Hepatocyte (in vitro differentiated cells): ENCODE results near the gene HSPB8. TPM values are rescaled to one million over a fixed set of nuclear protein-coding genes. Genes with fewer than 3 reads are reported as not detected.

Source experiments
- DNase-seq: peaks from one replicate; pipeline ENCODE4 v3.0.0-alpha.2; 2016; ENCODE audit warnings: low spot score
- H2AFZ ChIP-seq: fragments of 200-600 bp; sonication (generic); 2 replicates; pipeline ENCODE4 v1.6.0; 2016; ENCODE audit warnings: antibody characterized with exemption, mild to moderate bottlenecking
- H3K27ac ChIP-seq: fragments of 200-600 bp; sonication (generic); 2 replicates; pipeline ENCODE4 v1.5.1; 2016; ENCODE audit warnings: mild to moderate bottlenecking
- H3K27me3 ChIP-seq: fragments of 200-600 bp; sonication (generic); 2 replicates; pipeline ENCODE4 v1.6.1; 2016
- H3K36me3 ChIP-seq: fragments of 200-600 bp; sonication (generic); replicated peaks from 2 replicates; pipeline ENCODE4 v1.5.1; 2016; ENCODE audit warnings: low read depth; ENCODE audit not compliant: insufficient read depth
- H3K4me1 ChIP-seq: fragments of 200-600 bp; sonication (generic); 2 replicates; pipeline ENCODE4 v1.5.1; 2016; ENCODE audit warnings: mild to moderate bottlenecking, moderate library complexity; ENCODE audit not compliant: insufficient read depth
- H3K4me2 ChIP-seq: fragments of 200-600 bp; sonication (generic); 2 replicates; pipeline ENCODE4 v1.6.0; 2016
- H3K4me3 ChIP-seq: fragments of 200-600 bp; sonication (generic); 2 replicates; pipeline ENCODE4 v1.5.1; 2016; ENCODE audit warnings: mild to moderate bottlenecking
- H3K79me2 ChIP-seq: fragments of 200-600 bp; sonication (generic); 2 replicates; pipeline ENCODE4 v1.6.0; 2017; ENCODE audit warnings: mild to moderate bottlenecking
- H3K9me2 ChIP-seq: fragments of 200-600 bp; sonication (generic); replicated peaks from 2 replicates; pipeline ENCODE4 v1.6.0; 2017; ENCODE audit warnings: mild to moderate bottlenecking; ENCODE audit not compliant: insufficient read depth
- H3K9me3 ChIP-seq: fragments of 200-600 bp; sonication (generic); 2 replicates; pipeline ENCODE4 v1.5.1; 2016; ENCODE audit warnings: low read depth, mild to moderate bottlenecking
- H4K20me1 ChIP-seq: fragments of 200-600 bp; sonication (generic); 2 replicates; pipeline ENCODE4 v1.6.0; 2016; ENCODE audit warnings: mild to moderate bottlenecking; ENCODE audit not compliant: insufficient read depth, poor library complexity, severe bottlenecking
- CTCF ChIP-seq: fragments of 200-600 bp; sonication (generic); IDR thresholded peaks from 2 replicates; pipeline ENCODE4 v1.5.1; 2016; ENCODE audit warnings: antibody characterized with exemption, mild to moderate bottlenecking; ENCODE audit not compliant: poor library complexity
- EZH2 ChIP-seq: fragments of 200-600 bp; sonication (generic); IDR thresholded peaks from 2 replicates; pipeline ENCODE4 v1.6.1; 2016; ENCODE audit warnings: antibody characterized with exemption, mild to moderate bottlenecking, borderline replicate concordance
- EZH2phosphoT487 ChIP-seq: fragments of 200-600 bp; sonication (generic); IDR thresholded peaks from one replicate; pipeline ENCODE4 v1.6.1; 2018; ENCODE audit warnings: antibody characterized with exemption, mild to moderate bottlenecking, low read depth, moderate library complexity; ENCODE audit not compliant: unreplicated experiment, severe bottlenecking
- WGBS: methylation state at CpG from one replicate; pipeline ENCODE4 v1.1.6; 2016; ENCODE audit warnings: low lambda C conversion rate; ENCODE audit errors: missing lambda C conversion rate; 5-methylcytosine and 5-hydroxymethylcytosine counted together
- polyA plus RNA-seq: library from polyadenylated mRNA; unstranded; fragments of >200 nt; fragmentation: Nextera tagmentation; extraction: Ambion mirVana; gene quantifications from 2 replicates; pipeline ENCODE4 v1.2.1, GENCODE V29; 2016
- total RNA-seq: library from RNA; depleted of rRNA; stranded (reverse); fragments of >200 nt; gene quantifications from 2 replicates; pipeline ENCODE4 v1.2.3, GENCODE V29; 2014

The HSPB8 gene
- total and polyA plus RNA-seq, 2 experiments from 2014 or later, result 28.5 to 39.7 TPM

GRCh38 chr12:119134284-119135072, 44.3 kb upstream of the HSPB8 start:
- Histone ChIP-seq H3K4me1 (no peaks in the 10 kb centered on the region), H4K20me1 (no peaks in the 10 kb centered on the region), H3K4me3 (no peak overlapping the region), H3K27ac (no peak overlapping the region), H3K79me2 (no peaks in the 10 kb centered on the region), H3K27me3 (no peaks in the 10 kb centered on the region), H3K36me3 (no peaks in the 10 kb centered on the region), H3K9me2 (no peaks in the 10 kb centered on the region), H3K4me2 (no peak overlapping the region), H2AFZ (no peak overlapping the region), H3K9me3 (no peaks in the 10 kb centered on the region)
- 93% methylated on average over 3 of the region's 3 CpGs for WGBS
- TF ChIP-seq EZH2, result no peak
- no peak for TF ChIP-seq EZH2phosphoT487
- no peak for TF ChIP-seq CTCF
- DNase-seq, result no peak

- no peak overlapping the region for H3K4me3 ChIP-seq
- H4K20me1 ChIP-seq, result no peaks in the 10 kb centered on the region
- no peaks in the 10 kb centered on the region for H3K27me3 ChIP-seq
- H2AFZ ChIP-seq, result no peak overlapping the region
- no peaks in the 10 kb centered on the region for H3K9me3 ChIP-seq
- H3K79me2 ChIP-seq, result no peaks in the 10 kb centered on the region
- no peak overlapping the region for H3K27ac ChIP-seq
- H3K36me3 ChIP-seq, result no peaks in the 10 kb centered on the region
- no peak for TF ChIP-seq EZH2
- TF ChIP-seq EZH2phosphoT487, result no peak
- no peak for TF ChIP-seq CTCF
- no peaks in the 10 kb centered on the region for H3K4me1 ChIP-seq
- no peak overlapping the region for H3K4me2 ChIP-seq
- DNase-seq, result no peak
- 81% methylated on average over 4 of the region's 4 CpGs for WGBS
- H3K9me2 ChIP-seq, result no peaks in the 10 kb centered on the region
Observed at GRCh38 chr12:119136811-119137410, 41.8 kb upstream of the HSPB8 start.

GRCh38 chr12:119139448-119139847, 39.3 kb upstream of the HSPB8 start:
- TF ChIP-seq EZH2phosphoT487 (no peak), EZH2 (no peak), CTCF (no peak)
- H3K9me3 ChIP-seq, result no peaks in the 10 kb centered on the region
- no peak for DNase-seq
- no peaks in the 10 kb centered on the region for H3K27me3 ChIP-seq
- WGBS, result 79% methylated on average over 2 of the region's 2 CpGs
- no peaks in the 10 kb centered on the region for H3K36me3 ChIP-seq
- H3K4me3 ChIP-seq, result no peak overlapping the region
- H3K27ac ChIP-seq, result no peak overlapping the region
- no peak overlapping the region for H2AFZ ChIP-seq
- H3K79me2 ChIP-seq, result no peaks in the 10 kb centered on the region
- H3K9me2 ChIP-seq, result no peaks in the 10 kb centered on the region
- no peaks in the 10 kb centered on the region for H4K20me1 ChIP-seq
- H3K4me2 ChIP-seq, result no peak overlapping the region
- no peaks in the 10 kb centered on the region for H3K4me1 ChIP-seq
